ENCODE results near the gene NR4A2.
"Not testable (repeated sequence)": the region's sequence is repeated elsewhere in the genome, so short reads cannot be mapped to it uniquely, and the experiment has no call there.

NR4A2 gene

DNA sequence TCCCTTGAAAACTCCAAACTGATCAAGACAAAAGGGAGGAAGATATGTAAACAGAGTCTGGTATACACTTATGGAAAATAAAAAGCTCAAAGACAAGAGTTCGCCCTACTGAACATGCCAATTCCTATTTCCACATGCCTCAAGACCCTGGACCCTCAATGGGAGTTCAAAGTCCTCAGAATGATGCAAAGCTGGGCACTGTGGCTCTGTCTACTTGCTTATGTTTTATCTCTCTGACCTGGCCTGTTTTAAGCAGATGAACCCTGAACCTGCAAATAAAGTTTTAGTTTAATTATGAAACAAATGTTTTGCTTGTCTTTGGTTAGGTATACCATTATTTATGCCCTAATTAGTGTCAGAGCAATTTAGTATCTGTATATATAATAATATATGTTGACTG lies 22.6 kb downstream of the NR4A2 start:
- no peak for DNase-seq (ENCODE audit: low read depth)
- no peak overlapping the region for H3K4me3 ChIP-seq (ENCODE audit: low read depth, low read length)
- TF ChIP-seq, protein P1, sequence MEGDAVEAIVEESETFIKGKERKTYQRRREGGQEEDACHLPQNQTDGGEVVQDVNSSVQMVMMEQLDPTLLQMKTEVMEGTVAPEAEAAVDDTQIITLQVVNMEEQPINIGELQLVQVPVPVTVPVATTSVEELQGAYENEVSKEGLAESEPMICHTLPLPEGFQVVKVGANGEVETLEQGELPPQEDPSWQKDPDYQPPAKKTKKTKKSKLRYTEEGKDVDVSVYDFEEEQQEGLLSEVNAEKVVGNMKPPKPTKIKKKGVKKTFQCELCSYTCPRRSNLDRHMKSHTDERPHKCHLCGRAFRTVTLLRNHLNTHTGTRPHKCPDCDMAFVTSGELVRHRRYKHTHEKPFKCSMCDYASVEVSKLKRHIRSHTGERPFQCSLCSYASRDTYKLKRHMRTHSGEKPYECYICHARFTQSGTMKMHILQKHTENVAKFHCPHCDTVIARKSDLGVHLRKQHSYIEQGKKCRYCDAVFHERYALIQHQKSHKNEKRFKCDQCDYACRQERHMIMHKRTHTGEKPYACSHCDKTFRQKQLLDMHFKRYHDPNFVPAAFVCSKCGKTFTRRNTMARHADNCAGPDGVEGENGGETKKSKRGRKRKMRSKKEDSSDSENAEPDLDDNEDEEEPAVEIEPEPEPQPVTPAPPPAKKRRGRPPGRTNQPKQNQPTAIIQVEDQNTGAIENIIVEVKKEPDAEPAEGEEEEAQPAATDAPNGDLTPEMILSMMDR (IDR thresholded peaks at IDR 0.05; ENCODE audit: control insufficient read depth, extremely low read depth, insufficient read depth) = no peak

DNA sequence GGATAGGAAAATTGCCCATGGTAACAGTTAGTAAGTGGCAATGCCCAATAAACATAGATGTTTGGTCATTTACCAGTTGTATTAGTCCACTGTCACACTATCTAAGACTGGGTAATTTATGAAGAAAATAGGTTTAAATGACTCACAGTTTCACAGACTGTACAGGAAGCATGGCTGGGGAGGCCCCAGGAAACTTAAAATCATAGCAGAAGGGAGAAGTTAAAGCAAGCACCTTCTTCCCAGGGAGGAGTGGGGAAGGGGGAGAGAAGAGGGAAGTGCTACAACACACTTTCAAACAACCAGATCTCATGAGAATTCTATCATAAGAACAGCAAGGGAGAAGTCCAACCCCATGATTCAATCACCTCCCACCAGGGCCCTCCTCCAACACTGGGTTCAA lies 23.4 kb downstream of the NR4A2 start:
- no peak overlapping the region for H3K4me3 ChIP-seq (ENCODE audit: low read depth, low read length)
- TF ChIP-seq, protein P1 (IDR thresholded peaks at IDR 0.05; ENCODE audit: control insufficient read depth, extremely low read depth, insufficient read depth) = no peak
- no peak for DNase-seq (ENCODE audit: low read depth)

DNA sequence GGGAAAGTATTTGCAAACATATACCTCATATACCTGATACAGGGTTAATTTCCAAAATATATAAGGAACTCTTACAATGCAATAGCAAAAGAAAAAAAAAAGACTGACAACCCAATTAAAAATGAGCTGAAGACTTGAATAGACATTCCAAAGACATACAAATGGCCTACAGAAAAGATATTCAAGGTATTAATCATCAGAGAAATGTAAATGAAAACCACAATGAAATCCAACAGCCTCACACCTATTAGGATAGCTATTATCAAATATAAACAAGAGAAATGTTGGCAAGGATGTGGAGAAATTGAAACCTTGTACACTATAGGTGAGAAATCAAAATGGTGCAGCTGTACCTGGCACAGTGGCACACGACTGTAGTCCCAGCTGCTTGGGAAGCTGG lies 25.7 kb downstream of the NR4A2 start:
- no peak overlapping the region for H3K4me3 ChIP-seq (ENCODE audit: low read depth, low read length)
- TF ChIP-seq, protein P1 (IDR thresholded peaks at IDR 0.05; ENCODE audit: control insufficient read depth, extremely low read depth, insufficient read depth) = no peak
- no peak for DNase-seq (ENCODE audit: low read depth)

DNA sequence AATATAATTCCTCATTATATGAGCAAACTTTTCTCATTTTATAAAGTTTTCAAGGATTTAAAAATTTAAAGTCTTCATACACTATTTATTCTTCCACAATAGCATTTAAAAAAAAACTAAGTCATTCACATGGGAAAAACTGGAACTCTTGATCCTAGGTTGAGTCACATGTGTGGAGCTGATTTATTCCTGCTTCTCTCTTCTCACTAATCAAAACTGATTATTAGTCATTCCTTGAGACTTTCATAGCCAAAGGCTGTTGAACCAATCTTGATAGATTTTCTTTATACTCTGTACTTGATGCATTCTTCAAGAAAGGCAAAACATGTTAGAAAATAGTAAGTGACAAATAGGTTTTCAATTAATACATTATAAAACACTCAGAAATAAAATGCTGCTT lies 27.4 kb downstream of the NR4A2 start:
- H3K4me3 ChIP-seq (ENCODE audit: low read depth, low read length) = no peak overlapping the region
- TF ChIP-seq, protein P1 (IDR thresholded peaks at IDR 0.05; ENCODE audit: control insufficient read depth, extremely low read depth, insufficient read depth) = no peak
- DNase-seq (ENCODE audit: low read depth) = no peak

DNA sequence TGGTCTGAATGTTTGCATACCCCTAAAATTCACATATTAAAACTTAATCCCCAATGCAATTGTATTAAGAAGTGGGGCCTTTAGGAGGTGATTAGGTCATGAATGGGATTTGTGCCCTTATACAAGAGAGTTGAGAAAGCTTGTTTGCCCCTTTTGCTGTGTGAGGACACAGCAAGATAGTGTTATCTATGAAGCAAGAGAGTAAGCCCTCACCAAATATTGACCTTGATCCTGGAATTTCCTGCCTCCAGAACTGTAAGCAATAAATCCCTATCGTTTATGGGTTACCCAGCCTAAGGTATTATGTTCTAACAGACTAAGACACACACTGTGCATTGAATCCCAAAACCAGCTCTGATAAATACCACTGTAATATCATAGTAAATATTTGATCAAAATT lies 32.2 kb downstream of the NR4A2 start:
- TF ChIP-seq, protein P1 (IDR thresholded peaks at IDR 0.05; ENCODE audit: control insufficient read depth, extremely low read depth, insufficient read depth) = no peak
- peak; percentile 1 for DNase-seq (ENCODE audit: low read depth)
- H3K4me3 ChIP-seq (ENCODE audit: low read depth, low read length) = no peak overlapping the region

DNA sequence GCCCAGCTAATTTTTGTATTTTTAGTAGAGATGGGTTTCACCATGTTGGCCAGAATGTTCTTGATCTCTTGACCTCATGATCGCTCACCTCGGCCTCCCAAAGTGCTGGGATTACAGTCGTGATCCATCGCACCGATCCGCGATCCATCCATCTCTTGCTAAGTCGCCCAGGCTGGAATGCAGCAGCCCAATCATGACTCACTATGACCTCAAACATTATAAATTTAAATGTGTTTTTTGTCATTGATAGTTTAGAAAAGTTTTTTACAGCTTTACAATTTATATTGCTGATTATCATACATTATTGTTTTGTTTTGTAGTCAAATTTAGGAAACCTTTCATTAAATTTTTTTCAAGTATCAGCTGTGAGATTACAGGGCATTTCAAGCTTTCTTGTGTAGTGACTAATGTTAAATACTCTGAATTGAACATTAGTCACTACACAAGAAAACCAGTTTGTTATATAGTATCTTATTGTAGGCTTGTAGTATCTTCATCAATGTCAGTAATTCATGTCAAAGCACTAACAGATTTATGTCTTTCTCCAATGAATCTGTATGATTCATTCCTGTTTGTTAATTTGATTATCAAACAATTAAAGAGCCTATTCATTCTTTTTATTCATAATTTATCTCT lies 37.5 kb downstream of the NR4A2 start:
- TF ChIP-seq, protein P1 (IDR thresholded peaks at IDR 0.05; ENCODE audit: control insufficient read depth, extremely low read depth, insufficient read depth) = no peak
- no peak for DNase-seq (ENCODE audit: low read depth)

DNA sequence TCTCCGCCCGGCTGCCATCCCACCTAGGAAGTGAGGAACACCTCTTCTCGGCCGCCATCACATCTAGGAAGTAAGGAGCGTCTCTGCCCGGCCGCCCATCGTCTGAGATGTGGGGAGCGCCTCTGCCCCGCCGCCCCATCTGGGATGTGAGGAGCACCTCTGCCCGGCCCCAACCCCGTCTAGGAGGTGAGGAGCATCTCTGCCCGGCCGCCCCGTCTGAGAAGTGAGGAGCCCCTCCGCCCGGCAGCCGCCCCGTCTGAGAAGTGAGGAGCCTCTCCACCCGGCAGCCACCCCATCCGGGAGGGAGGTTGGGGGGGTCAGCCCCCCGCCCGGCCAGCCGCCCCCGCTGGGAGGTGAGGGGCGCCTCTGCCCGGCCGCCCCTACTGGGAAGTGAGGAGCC lies 39.1 kb downstream of the NR4A2 start:
- H3K4me3 ChIP-seq (ENCODE audit: low read depth, low read length); DNase-seq (ENCODE audit: low read depth): not testable (repeated sequence)

More for the DNA sequence above, 37.5 kb downstream of the NR4A2 start:
- H3K4me3 ChIP-seq (ENCODE audit: low read depth, low read length) = no peak overlapping the region
